Cardiac fibroblast (primary cell): Measurements from ENCODE around the gene SBK2.

Experiments used
- DNase-seq, 2 donors: peaks; one replicate each; pipeline versions ENCODE4 v3.0.0 to v3.0.0-alpha.2; 2010; ENCODE audit warnings: low read depth in 2 of 2
- H3K4me3 ChIP-seq, 2 donors: replicated peaks in 1 of 2; 1 replicate in 1 of 2; 2 replicates in 1 of 2; pipeline ENCODE4 v1.5.1; 2011; ENCODE audit warnings: low read depth in 2 of 2, low read length in 2 of 2, mild to moderate bottlenecking in 2 of 2, moderate library complexity in 1 of 2
- TF ChIP-seq, protein P1 (sequence below): IDR thresholded peaks from one replicate; pipeline ENCODE4 v1.5.1; 2011; ENCODE audit warnings: low read depth, mild to moderate bottlenecking, low read length, inconsistent platforms

SBK2 gene

GRCh38 chr19:55493052-55493644 is 43.8 kb downstream of the SBK2 start:
- peak overlapping the region; percentile 13 to 62 for H3K4me3 ChIP-seq
- peak; percentile 44 to 62 for DNase-seq
- TF ChIP-seq, protein P1, sequence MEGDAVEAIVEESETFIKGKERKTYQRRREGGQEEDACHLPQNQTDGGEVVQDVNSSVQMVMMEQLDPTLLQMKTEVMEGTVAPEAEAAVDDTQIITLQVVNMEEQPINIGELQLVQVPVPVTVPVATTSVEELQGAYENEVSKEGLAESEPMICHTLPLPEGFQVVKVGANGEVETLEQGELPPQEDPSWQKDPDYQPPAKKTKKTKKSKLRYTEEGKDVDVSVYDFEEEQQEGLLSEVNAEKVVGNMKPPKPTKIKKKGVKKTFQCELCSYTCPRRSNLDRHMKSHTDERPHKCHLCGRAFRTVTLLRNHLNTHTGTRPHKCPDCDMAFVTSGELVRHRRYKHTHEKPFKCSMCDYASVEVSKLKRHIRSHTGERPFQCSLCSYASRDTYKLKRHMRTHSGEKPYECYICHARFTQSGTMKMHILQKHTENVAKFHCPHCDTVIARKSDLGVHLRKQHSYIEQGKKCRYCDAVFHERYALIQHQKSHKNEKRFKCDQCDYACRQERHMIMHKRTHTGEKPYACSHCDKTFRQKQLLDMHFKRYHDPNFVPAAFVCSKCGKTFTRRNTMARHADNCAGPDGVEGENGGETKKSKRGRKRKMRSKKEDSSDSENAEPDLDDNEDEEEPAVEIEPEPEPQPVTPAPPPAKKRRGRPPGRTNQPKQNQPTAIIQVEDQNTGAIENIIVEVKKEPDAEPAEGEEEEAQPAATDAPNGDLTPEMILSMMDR: no peak

- TF ChIP-seq, protein P1: no peak
Observed at GRCh38 chr19:55492362-55492944, 44.5 kb downstream of the SBK2 start.

DNA sequence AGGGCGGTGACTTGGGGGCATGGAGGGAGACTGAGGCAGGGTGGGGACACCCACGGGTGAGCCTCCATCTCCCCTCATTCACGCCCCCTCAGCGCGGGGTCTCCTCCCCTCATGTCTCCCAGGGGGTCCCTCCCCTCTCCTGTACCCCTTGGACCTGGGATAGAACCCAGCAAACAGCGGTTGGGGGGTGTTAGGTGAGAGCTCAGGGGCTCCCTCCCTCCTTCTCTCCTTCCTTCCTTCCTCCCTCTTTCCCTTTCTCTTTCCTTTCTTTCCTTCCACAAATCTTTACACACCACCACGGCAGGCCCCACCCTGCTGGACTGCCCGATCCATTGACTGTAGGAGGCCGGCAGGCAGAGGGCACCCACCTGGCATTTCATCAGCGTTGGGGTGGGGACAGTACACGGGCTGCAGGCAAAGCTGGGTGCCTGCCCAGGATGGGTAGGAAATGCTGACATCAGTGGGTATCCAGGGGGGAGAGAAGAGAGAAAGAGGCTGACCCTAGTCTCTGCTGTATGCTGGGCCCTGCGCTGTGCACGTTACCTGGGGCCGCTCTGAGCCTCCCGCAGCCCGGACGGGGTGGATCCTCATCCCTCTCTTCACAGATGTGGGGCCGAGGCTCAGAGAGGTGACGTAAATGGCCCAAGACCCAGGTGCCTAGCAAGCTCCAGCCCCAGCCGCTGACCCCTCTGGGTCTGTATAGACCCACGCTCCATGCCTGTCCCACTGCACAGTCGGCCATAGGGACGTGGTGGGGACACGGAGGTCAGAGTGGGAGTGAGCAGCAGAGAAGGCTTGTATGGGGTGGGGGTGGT is 45.2 kb downstream of the SBK2 start:
- H3K4me3 ChIP-seq: no peak overlapping the region
- DNase-seq: no peak
- TF ChIP-seq, protein P1: no peak

More at GRCh38 chr19:55492362-55492944, 44.5 kb downstream of the SBK2 start:
- H3K4me3 ChIP-seq: no peak overlapping the region
- no peak for DNase-seq

DNA sequence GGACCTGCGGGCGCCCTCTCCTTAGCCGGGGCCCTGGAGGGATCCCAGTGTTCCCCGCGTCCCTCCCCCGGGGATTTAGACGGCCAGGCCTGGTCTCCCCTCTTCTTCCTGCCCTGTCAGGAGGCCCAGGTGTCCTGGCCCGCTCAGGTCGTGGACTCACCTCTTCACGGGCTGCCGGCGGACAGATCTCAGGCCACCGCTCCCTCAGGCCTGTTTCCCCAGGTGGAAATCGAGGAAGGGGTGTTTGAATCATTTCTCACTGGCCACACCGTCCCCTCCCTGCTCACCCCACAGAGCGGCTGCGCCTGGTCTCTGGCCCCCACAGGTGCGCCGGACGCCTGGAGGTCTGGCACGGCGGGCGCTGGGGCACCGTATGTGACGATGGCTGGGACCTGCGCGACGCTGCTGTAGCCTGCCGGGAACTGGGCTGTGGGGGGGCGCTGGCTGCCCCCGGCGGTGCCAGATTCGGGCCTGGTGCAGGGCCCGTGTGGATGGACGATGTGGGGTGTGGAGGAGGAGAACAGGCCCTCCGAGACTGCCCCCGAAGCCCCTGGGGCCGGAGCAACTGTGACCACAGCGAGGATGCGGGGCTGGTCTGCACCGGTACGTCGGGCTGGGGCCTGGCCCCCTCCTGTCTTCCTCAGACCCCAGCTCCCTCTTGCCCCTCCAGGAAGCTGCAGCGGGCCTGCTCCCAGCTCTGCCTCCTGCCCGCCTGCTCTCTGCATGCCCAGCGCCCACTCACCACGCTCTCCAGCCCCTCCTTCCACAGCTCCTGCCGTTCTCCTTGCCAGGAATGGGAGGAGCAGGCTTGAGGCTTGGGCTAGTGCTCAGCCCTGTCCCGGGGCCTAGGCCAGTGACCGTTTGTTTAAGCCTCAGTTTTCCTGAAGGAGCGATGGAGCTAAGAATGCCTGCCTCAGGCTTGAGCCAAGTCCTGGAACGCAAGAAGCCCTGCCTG is 46.2 kb downstream of the SBK2 start:
- TF ChIP-seq, protein P1: no peak
- peak in 1 of 2 donors; percentile 36 for DNase-seq
- no peak overlapping the region for H3K4me3 ChIP-seq

DNA sequence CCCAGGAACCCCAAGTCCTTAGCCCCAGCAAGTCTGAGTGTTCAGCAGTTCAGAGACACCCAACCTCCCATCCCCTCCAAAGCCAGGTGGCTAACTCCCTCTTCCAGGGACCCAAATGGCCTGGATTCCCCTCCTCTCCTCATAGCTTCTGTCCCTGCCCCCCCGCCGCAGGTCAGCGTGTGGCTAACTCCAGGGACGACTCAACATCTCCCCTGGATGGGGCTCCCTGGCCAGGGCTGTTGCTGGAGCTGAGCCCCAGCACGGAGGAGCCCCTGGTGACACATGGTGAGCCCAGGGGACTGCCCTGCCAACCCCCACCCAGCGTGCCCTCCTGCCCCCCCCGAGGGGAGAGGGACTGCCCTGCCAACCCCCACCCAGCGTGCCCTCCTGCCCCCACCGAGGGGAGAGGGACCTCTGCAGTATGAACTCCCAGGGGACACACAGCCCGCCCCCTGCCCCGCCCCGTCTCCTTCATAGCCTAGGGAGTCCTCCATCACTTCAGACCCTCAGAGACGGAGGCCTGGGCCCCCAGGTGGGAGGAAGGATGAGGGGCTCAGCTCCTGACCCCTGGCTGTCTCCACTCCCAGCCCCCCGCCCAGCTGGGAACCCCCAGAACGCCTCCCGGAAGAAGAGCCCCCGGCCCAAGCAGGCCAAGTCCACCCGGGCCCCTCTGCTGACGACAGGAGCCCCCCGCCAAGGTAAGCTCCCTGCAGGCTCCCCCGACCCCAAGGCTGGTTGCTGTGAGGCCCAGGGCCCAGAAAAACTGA is 47.0 kb downstream of the SBK2 start:
- DNase-seq: no peak
- TF ChIP-seq, protein P1: no peak
- no peak overlapping the region for H3K4me3 ChIP-seq
